GM04504 (cell line): ENCODE measurements around the gene GRAP2.
"Not testable (repeated sequence)": the region's sequence is repeated elsewhere in the genome, so short reads cannot be mapped to it uniquely, and the experiment has no call there.

Experiments used
- DNase-seq: peaks from one replicate; pipeline ENCODE4 v3.0.0-alpha.2; 2012; ENCODE audit warnings: low read depth

GRAP2 gene

DNA sequence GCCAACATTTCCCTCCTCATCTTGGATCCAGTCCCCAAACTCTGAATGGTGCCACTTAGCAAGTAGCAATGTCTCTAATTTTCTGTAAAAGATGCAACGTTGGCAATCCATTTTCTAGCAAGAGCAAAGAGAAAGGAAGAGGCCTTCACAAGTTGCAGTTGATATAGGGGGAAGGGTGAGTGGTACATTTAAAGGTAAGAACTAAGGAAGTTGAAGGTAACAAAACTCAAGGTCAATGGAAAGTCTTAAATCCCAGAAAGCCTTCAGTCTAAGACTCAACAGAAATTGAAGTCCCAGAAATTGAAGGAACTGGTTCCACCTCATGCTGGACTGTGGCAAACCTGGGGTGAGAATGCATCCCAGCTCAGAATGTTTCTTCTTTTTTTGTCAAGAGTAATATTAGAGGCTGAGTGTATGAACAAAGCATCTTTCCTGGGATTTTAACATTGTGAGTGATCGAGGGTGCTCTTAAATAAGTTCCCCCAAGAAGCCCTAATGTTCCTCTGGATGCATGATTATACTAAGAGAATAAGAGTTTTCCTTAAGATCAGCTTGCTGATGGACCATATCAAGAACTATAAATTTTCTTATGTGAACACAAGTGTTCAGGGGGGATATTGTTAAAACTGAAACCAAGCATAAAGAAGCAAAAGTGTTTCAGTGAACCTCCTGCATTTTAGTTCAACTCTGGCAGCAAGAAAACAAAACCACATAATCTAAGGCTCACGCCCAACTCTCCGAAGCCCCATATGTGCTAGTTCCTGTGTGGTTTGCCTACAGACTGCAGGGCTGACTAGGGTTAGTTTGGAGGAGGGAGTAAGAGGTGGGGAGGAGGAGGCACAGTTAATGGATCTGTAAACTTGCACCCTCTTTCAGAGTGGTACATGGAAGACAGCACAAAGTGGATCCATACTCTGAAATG, at the start of gene GRAP2:
GRAP2 (plus strand) TSS at position 779 of the 922 bp plus-strand sequence. CDS start 46,023 bp downstream, outside the sequence.
- DNase-seq = no peak

DNA sequence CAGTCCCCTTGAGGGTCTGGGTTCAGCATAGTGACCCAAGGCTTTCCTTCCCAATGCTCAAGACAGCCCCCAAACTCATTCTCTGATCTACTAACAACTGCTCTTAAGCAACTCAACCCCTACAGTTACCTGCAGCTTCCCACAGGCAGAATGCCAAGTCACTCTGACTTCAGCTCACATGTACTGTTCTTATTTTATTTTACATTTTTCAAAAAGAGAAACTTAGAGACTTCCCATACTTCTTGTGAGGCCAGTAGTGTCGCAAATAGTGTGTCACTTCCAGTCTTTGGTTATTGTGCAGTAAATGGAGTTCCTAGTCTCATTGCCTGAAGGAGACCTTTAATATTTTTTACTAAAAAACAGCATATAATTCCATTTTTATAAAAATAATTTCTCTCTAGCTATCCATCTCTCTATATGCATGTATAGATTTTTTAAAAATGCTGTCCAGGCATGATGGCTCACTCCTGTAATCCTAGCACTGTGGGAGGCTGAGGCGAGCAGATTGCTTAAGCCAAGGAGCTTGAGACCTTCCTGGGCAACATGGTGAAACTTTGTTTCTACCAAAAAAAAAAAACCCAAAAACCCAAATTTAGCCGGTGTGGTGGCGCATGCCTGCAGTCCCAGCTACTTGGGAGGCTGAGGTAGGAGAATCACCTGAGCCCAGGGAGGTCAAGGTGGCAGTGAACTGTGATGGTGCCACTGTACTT, 49.1 kb upstream of the GRAP2 start:
- no peak for DNase-seq

DNA sequence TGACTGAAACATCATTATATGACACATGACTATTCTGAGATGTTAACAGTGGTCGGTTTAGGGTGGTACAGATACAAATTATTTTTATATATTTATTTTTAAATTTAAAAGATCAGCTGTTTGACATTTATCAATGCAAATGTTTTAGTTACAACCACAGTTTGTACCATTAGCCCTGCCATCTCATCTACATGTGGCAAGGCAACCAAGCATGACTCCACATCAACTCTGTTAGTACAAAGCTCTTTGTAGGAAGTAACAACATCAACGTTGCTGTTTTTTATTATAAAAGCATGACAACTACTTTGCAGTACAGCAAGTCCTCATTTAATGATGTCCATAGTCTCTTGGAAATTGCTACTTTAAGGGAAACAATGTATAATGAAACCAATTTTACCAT, 48.1 kb upstream of the GRAP2 start:
- no peak for DNase-seq

DNA sequence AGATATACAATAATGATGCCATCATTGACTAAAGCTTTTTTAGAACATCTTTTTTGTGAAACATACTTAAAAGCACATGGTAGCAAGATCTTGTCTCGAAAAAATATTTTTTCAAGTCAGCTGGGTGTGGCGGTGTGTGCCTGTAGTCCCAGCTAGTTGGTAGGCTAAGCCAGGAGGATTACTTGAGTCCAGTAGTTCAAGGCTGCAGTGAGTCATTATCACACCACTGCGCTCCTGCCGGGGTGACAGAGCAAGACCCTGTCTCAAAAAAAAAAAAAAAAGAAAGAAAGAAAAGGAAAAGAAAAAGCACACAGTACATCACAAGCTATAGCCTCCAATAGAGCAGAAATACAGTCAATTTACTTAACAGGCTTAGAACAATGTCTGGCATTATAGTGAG, 44.3 kb upstream of the GRAP2 start:
- DNase-seq = no peak

DNA sequence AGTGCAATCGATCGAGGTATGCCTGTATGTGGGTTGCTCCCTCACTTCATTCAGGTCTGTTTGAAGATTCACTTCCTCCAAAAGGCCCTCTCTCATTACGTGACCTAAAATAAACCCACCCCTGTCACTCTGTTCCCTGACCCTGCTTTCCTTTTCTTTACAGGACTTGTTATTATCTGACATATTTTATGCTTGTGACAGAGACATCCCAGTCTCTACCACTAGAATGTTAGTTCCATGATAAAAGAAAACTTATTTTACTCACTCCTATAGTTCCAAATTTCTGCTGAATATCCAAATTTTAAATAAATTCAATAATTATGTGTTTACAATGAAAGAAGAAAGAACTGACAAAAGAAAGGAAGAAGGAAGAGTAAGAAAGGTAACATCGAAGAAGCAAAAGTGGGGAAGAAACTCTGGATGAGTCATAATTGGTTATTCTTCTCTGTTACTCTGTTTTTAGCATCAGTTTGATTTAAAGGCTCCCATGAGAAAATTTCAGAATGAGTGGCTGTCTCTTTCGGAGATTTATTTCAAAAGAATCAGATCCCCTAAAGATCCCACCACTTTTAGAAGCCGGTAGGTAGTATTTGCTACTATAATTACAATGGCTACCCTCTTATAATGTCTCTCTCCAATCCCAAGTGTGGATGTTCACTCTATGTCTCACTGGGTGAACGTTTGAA, 40.8 kb upstream of the GRAP2 start:
- DNase-seq = no peak

DNA sequence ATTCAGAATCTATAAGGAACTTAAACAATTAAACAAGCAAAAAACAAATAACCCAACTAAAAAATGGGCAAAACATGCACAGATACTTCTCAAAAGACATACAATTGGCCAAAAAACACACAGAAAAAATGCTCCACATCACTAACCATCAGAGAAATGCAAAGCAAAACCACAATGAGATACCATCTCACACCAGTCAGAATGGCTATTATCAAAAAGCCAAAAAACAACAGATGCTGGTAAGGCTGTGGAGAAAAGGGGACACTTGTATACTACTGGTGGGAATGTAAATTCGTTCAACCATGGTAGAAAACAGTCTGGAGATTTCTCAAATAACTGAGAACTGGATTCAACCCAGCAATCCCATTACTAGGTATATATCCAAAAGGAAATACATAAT, 32.1 kb upstream of the GRAP2 start:
- no peak for DNase-seq

DNA sequence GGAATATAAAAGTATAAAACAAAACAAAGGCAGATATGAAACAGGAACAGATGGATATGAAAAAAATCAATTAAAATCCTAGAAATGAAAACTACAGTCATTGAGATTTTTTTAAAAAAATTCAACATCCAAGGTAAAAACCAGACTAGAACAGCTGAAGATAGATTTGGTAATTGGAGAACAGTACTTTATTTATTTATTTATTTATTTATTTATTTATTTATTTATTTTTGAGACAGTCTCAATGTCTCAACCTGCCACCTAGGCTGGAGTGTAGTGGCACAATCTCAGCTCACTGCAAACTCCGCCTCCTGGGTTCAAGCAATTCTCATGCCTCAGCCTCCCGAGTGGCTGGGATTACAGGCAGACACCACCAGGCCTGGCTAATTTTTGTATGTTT, 31.1 kb upstream of the GRAP2 start:
- DNase-seq = not testable (repeated sequence)

DNA sequence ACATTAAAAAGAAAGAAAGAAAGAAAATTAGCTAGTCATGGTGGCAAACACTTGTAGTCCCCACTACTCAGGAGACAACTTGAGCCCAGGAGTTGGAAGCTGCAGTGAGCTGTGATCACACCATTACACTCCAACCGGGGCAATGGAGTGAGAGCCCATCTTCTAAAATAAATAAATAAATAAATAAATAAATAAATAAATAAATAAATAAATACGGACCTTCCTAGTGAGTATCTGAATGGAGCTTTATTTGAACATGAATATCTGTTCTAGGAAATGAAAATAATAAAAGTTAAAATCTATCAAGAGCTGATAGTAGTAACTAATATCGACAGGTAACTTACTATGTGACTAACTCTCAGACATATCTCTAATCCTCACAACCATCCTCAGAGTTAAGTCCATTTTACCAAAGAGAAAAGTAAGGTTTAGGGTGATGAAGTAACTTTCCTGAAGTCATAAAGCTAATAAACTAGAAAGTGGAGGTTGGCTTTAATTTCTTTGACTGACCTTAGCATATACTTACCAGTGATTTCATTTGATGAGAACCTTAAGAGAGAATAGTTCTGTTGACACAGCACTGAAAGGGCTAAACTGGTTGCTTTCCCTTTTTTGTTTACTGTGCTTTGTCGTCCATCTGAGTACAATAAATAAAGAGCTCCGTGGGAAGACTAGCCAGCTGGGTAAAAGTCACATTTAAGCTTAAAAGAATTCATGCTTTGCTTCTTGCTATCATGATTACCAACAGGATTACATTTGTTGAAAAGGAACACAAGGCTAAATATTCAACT, 29.7 kb upstream of the GRAP2 start:
- no peak for DNase-seq

DNA sequence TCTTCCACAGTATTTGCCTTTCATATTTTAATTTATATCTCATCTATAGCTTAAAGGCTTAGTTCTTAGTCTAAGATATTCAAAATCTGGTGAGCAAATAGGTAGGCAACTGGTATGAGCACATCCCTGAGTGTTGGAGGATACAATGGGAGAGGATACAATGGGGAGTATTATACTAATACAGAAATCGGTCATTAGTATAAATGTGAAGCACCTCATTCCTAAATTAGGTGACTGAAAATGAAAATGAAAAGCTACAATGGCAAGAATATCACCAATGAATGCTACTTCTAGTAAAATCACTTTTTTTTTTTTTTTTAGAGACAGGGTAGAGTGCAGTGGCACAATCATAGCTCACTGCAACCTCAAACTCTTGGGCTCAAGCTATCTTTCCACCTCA, 28.3 kb upstream of the GRAP2 start:
- no peak for DNase-seq

DNA sequence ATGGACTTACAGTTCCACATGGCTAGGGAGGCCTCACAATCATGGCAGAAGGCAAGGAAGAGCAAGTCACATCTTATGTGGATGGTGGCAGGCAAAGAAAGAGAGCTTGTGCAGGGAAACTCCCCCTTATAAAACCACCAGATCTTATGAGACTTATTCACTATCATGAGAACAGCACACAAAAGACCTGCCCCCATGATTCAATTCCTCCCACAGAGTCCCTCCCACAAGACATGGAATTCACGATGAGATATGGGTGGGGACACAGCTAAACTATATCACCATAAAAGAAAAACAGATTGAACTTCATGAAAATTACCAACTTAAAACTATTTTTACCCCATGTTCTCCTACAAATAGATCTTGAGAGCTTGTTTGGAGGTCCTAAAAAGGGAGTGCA, 26.9 kb upstream of the GRAP2 start:
- DNase-seq = no peak

DNA sequence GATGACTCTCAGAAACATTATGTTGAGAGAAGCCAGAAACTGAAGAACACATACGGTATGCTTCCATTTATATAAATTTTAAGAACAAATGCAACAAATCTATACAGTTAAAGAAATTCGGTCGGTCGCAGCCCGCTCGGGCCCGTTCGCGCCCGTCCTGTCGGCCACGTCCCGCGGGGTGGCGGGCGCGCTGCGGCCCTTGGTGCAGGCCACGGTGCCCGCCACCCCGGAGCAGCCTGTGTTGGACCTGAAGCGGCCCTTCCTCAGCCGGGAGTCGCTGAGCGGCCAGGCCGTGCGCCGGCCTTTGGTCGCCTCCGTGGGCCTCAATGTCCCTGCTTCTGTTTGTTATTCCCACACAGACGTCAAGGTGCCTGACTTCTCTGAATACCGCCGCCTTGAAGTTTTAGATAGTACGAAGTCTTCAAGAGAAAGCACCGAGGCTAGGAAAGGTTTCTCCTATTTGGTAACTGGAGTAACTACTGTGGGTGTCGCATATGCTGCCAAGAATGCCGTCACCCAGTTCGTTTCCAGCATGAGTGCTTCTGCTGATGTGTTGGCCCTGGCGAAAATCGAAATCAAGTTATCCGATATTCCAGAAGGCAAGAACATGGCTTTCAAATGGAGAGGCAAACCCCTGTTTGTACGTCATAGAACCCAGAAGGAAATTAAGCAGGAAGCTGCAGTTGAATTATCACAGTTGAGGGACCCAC, 25.6 kb upstream of the GRAP2 start:
- DNase-seq = not testable (repeated sequence)

DNA sequence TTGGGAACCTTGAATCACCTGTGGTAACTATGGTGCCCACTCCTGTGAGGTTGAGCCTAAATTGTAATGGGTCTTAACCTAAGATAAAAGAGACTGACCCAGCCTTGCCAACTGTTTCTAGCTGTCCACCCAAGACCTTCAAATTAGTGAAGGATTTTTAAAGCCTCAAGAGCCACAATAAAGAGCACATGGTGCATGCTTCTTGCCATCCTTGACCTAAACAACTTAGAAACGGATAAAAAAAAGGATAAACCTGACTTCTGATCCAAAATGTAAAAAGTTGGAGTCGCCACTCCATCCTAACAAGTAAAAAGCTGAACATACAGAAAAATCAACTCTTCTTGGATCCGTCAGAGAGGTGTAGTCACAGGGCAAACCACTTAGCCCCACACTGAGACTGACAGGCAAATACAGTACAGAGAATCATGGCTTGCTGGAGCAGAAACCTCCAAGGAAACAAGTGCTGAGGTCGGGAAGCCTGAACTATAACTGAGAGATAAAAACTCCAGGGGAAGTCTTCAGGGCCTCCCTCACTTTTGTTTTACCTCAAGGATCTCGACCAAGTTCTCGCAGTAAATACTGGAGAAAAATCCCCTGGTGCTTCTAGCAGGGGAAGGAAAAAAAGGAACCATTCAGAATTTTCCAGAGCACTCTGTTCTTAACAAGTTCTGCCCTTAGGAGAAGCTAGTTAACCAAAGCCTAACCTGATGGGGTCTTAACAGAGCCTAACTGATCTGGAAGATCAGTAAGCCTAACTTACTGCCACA, 23.6 kb upstream of the GRAP2 start:
- DNase-seq = no peak

DNA sequence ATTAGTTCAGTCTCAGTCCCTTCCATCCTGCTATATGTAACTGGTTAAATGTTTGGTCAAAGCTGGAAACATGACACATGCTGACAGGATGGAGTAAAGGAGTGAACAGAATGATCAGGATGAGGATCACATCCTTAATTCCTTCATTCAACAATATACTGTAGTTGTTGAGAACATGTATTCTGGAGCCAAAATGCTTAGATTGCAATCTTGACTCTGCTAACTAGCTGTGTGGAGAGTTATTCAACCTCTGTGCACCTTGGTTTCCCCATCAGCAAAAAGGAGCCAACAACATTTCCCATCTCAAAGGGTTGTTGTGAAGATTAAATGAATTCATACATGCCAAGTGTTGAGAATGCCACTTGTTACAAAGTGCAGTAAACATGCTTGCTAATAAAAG, 20.2 kb upstream of the GRAP2 start:
- no peak for DNase-seq

DNA sequence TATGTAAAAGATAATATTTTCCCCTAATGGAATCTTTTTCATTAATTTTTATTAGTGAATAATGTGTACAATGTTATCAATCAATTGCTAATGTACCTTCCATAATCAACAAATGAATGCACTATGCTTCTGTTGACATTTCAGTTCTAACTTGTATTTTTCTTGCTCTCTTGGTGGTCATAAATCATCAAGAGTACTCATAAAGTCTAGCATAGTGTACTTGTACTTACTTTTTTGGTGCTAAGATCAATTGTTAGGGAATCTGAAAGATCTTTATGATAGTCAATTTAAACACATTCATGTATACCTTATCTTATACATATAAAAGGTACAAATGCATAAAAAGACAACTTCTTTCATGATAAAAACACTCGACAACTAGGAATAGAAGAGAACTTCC, 17.8 kb upstream of the GRAP2 start:
- DNase-seq = no peak

DNA sequence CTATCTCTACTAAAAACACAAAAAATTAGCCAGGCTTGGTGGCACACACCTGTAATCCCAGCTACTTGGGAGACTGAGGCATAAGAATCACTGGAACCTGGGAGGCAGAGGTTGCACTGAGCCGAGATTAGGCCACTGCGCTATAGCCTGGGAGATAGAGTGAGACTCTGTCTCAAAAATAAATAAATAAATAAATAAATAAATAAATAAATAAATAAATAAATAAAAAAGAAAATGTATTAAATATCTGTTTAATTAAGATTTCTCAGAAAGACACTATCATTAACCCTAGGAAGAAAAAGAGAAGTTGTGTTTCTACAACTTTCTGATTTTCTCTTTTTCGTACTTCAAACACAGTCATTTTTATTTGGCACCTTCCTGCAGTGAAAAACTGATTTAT, 11.0 kb upstream of the GRAP2 start:
- DNase-seq = not testable (repeated sequence)

DNA sequence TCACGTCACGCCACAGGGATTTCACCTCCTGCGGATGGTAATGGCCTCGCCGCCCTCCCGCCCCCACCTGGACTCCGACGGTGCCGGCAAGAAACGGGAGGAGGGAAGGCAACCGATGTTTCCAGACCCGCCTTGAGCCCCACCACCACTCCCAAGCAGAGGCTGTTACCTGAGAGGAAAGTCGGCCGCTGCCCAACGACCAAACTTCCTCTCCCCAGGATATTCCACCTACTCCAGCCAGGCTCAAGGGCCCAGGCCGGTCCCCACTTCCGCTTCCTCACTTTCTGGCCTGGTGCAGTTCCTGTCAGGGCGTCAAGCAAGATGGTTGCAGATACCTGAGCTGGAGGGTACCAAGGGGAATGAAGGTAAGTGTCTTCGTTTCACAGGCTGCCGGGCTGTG, 7.4 kb upstream of the GRAP2 start, which contains the start of gene ENTHD1:
ENTHD1 (minus strand) TSS at position 235 of the 400 bp plus-strand sequence. CDS start 6,012 bp downstream, outside the sequence.
- DNase-seq = no peak

DNA sequence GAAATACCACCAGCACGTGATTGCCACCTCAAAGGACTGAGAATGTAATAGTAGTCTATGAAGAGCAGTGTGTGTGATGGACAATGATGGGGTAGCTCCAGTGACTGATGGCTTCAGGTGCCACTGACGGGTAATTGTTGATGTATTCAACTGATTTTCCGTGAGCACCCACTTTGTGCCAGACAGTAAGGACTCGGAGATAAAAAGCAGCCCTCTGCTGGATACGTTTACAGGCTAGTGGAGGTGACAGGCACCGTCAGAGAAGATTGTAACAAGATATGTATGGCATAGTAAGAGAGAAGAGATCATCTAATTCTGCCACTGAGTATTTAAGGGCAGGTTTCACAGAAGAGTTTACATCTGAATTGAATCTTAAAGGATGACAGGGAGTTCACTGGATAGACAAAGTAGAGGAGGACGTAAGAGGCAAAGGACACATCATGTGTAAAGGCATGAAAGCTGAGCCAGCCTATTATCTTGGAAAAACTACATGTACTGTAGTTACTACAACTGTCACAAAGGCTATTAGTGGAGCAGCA, 6.3 kb upstream of the GRAP2 start:
- no peak for DNase-seq

DNA sequence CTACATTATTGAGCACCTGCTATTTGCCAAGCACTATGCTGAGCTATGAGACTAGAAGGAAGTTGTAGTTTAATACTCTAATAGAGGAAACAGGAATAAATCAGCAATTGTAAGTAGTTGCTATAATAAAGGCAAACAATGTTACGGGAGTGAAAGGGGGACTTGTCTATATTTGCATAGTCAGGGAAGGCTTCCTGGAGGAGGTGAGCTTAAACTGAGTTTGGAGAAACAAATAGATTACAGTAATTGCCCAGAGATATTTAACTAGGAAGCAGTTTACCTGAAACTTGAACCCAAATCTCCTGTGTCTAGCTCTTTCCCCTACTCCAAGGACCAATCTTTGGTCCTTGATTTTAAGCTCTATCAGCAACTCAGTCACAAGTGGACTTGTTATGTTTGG, 5.2 kb upstream of the GRAP2 start:
- no peak for DNase-seq

DNA sequence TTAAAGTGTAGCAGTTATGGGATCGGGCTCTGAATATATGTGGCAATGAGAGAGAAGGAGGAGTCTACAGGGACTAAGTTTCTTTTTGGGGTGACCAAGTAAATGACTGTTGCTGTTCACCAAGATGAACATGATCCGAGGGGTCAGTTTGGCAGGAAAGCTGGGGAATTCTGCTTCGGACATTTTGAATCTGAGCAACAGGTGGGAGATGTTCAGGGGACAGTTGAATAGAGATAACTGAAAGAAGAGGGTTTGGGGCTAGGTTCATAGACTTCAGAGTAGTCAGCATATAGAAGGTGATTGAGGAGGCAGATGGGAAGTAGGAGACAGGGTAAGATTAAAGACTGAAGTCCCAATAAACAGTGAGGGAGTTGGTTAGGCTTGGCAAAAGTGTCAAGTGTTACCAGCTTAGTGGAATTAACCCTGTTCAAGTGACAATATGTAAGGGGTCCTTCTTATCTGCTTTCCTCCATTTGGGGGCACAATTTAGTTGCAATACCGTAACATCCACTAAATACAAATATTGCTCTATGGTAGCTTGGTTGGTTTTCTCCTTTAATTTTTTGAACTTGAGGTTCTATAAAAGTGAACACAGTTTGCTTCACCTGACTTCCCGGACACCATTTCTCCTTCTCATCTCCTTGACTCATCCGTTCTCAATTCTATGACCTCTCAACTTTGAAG, 4.4 kb upstream of the GRAP2 start:
- no peak for DNase-seq

DNA sequence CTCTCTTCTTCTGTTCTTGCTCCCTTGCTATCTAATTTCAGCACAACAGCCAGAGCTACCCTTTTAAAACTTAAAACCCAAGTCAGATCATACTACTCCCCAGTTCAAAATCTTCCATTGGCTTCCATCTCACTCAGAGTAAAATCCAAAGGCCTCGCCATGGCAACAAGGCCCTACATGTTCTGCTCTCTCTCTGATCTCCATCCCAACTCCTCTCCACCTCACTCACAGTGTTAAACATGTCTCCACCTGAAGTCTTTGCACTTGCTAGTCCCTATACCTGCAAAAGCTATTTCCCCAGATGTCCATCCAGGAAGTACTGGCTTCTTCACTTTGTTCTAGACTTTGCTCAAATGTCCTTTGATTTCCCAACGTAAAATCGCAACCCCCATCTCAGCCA, 3.0 kb upstream of the GRAP2 start:
- no peak for DNase-seq
